ENCODE results near the gene SKI.

- TF ChIP-seq, protein P1, sequence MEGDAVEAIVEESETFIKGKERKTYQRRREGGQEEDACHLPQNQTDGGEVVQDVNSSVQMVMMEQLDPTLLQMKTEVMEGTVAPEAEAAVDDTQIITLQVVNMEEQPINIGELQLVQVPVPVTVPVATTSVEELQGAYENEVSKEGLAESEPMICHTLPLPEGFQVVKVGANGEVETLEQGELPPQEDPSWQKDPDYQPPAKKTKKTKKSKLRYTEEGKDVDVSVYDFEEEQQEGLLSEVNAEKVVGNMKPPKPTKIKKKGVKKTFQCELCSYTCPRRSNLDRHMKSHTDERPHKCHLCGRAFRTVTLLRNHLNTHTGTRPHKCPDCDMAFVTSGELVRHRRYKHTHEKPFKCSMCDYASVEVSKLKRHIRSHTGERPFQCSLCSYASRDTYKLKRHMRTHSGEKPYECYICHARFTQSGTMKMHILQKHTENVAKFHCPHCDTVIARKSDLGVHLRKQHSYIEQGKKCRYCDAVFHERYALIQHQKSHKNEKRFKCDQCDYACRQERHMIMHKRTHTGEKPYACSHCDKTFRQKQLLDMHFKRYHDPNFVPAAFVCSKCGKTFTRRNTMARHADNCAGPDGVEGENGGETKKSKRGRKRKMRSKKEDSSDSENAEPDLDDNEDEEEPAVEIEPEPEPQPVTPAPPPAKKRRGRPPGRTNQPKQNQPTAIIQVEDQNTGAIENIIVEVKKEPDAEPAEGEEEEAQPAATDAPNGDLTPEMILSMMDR (IDR thresholded peaks at IDR 0.05; ENCODE audit: low read length), result no peak
- no peak for TF ChIP-seq EZH2 (IDR thresholded peaks at IDR 0.05; ENCODE audit: borderline replicate concordance, low read length)
Observed at GRCh38 chr1:2259668-2260402, 31.7 kb downstream of the SKI start.

All from OCI-LY1 (cell line).